Kidney tubule cell (primary cell): ENCODE results near the gene CCNY.
"Not testable (repeated sequence)": the region's sequence is repeated elsewhere in the genome, so short reads cannot be mapped to it uniquely, and the experiment has no call there.

ENCODE experiments used
- DNase-seq: peaks from one replicate; pipeline ENCODE4 v3.0.0-alpha.2; 2018; ENCODE audit warnings: low spot score

The CCNY gene

GRCh38 chr10:35334297-35334696, 2.0 kb upstream of the CCNY start:
- DNase-seq = no peak

- DNase-seq = peak; percentile 76
Measured at GRCh38 chr10:35335133-35336083, 901 bp upstream of the CCNY start.

GRCh38 chr10:35336921-35337823, 863 bp downstream of the CCNY start:
- DNase-seq = peak; percentile 41

GRCh38 chr10:35339942-35340341, 3.6 kb downstream of the CCNY start:
- peak; percentile 25 for DNase-seq

GRCh38 chr10:35340975-35341374, 4.7 kb downstream of the CCNY start:
- peak; percentile 31 for DNase-seq

GRCh38 chr10:35341521-35341920, 5.2 kb downstream of the CCNY start:
- DNase-seq = no peak

- DNase-seq = no peak
Measured at GRCh38 chr10:35342183-35342753, 6.0 kb downstream of the CCNY start.

GRCh38 chr10:35343739-35344138, 7.4 kb downstream of the CCNY start:
- DNase-seq = no peak

- DNase-seq = no peak
Measured at GRCh38 chr10:35345383-35345742, 9.1 kb downstream of the CCNY start.

GRCh38 chr10:35346248-35346647, 9.9 kb downstream of the CCNY start:
- DNase-seq = no peak

- DNase-seq = no peak
Measured at GRCh38 chr10:35347121-35347562, 10.8 kb downstream of the CCNY start.

- no peak for DNase-seq
Measured at GRCh38 chr10:35347899-35348608, 11.7 kb downstream of the CCNY start.

GRCh38 chr10:35348609-35349388, 12.5 kb downstream of the CCNY start:
- DNase-seq = no peak

GRCh38 chr10:35349389-35349915, 13.1 kb downstream of the CCNY start:
- no peak for DNase-seq

GRCh38 chr10:35351021-35351420, 14.7 kb downstream of the CCNY start:
- DNase-seq = no peak

- DNase-seq = no peak
Measured at GRCh38 chr10:35352097-35352496, 15.8 kb downstream of the CCNY start.

GRCh38 chr10:35352512-35352911, 16.2 kb downstream of the CCNY start:
- DNase-seq = no peak

GRCh38 chr10:35353395-35353794, 17.1 kb downstream of the CCNY start:
- DNase-seq = no peak

GRCh38 chr10:35353805-35354204, 17.5 kb downstream of the CCNY start:
- peak; percentile 24 for DNase-seq

GRCh38 chr10:35354257-35354656, 17.9 kb downstream of the CCNY start:
- not testable (repeated sequence) for DNase-seq
